Amniotic stem cell (primary cell): Measurements from ENCODE around the gene CLEC2A.

Source experiments
- DNase-seq: peaks from one replicate; lab custom pipeline; 2025; lab: John Stamatoyannopoulos, UW

CLEC2A gene

DNA sequence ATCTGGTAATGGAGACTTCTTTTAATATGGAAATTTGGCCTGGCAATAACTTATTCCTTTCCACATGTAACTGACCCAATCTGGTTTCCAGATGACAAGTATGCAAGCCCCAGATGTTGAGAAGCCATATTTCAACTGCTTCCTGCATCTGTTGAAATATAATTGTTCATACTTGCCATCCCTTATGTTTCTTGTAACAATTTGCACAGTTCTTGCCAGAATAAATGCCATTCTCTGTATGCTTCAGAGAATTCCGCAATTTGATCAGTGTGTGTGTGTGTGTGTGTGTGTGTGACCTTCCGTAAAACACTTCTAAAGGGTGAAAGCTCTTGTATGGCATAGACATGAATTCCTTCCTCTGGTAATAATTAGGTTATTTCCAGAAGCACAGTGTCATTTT lies 1.8 kb upstream of the CLEC2A start:
- no peak for DNase-seq

DNA sequence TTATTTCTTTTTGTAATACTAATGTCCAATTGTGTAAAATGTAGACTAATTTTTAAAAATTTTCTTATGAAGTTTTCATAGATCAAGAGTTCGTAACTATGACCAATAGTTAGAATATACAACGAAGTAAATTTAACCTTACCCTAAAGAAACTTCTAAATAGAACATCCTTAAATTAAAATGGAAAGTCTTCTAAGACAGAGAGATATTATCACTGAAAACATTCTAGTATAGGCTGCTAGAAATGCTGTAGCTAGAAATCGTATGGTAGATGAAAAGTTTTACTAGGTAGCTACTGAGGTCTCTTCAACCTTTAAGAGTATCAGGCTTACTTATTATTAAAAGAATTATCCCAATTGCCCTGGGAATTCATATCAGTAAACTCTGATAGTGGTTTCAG lies 925 bp downstream of the CLEC2A start:
- no peak for DNase-seq

DNA sequence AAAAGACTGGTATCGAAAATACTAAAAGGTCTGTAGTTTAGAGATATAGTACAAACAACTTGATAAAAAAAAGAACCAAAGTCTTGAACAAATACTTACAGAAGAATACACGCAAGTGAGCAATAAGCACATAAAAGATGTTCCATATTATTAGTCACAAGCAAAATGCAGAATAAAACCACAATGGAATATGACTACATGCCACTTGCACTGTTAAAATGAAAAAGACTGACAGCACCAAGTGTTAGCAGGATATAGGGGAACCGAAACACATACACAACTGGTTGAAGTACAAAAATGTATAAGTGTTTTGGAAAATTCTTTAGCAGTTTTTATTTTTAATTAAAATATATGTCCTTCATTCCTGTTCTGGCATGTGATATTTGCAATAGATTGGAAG lies 3.6 kb downstream of the CLEC2A start:
- no peak for DNase-seq

DNA sequence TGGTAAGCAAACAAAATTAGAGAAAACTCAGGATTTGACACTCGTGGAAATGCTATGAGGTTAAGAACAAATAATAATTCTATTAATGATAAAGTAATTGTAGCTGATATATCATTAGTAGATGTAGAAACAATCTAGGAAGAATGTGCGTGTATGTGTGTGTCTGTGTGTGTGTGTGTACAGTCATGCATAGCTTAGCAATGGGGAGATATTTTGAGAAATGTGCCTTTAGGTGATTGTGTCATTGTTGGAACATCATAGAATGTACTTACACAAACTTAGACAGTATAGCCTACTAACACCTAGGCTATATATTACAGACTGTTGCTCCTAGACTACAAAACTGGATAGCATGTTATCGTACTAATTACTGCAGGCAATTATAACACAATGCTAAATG lies 5.3 kb downstream of the CLEC2A start:
- no peak for DNase-seq

DNA sequence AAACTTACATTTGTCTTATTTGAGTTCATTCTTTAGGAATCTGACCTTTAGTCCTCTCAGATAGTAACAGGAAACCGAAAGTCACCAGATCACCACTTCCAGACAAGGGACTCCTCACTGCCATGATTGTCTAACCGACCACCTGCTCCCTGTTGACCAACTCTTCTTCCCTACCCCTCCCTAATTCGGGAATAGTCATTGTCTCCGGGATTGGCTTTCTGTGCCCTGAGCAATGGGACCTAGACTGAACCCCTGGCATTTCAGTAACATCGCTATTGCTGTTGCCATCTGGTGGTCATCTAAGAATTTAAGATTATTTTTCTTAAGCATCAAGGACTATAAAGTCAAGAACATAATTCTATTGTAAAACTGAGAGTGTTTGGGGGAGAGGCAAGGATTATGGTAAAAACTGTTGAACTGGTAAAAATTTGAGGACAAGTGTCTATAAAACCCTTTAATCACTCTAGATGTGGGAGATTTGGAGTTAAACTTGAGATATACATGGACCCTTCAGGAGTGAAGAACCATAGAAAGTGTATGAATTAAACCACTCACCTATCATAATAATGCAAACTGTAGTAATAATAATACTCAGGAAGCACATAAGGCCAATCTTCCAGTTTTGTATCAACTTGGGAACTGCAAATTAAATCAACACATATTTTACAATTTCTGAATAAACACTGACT lies 6.3 kb downstream of the CLEC2A start:
- peak; percentile 20 for DNase-seq

DNA sequence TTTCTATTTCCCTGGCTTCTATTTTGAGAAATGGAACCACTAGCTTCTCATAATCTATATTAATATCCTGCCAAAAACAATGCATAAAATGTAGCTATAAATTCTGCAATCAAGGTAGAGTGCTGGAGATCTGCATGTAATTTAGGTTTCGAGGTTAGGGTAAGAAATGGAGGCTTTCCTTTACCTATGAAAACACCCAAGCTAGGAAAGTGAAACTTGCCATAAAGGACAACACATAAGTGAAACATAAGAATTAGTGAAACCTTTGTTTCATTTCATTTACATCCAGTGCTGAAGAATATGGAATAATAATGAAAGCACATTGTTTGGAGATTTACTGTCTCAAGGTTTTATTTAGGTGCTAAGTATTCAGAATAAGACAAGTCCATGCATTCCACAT lies 9.7 kb downstream of the CLEC2A start:
- DNase-seq: no peak

DNA sequence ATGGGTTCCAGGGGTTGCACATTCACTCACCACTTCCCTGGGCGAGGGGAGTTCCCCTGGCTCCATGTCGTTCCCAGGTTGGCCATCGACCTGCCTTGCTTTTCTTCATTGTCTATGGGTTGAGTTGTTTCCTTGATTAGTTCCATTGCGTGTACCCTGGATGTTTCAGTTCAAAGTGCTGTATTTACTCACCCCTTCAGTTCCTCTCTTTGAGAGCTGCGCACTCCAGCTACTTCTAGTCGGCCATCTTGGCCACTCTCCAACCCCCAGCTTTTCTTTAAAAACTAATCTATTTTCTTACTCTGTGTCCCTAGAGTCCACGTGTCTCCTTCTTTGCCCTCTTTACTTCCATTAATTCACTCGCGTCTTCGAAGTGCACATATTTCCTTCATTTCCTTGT lies 11.7 kb downstream of the CLEC2A start:
- DNase-seq: no peak

DNA sequence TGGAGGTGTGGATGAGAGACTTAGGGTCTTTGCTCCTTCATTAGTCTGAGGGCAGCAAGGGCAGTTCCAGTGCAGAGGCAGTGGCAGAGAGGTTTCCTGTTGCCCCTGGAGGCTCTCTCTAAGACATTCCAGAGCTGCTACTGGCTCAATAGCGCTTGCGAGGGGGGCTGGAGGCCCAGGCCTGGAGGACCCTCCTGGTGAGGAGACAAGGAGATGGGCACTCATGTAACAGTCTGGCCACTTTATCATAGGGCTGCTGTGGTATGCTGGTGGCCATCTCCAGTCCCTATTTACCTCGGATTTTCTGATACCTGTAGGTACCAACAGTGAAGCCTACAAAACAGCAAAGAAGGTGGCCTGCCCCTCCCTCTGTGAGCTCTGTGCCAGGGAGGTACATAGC lies 12.7 kb downstream of the CLEC2A start:
- no peak for DNase-seq

DNA sequence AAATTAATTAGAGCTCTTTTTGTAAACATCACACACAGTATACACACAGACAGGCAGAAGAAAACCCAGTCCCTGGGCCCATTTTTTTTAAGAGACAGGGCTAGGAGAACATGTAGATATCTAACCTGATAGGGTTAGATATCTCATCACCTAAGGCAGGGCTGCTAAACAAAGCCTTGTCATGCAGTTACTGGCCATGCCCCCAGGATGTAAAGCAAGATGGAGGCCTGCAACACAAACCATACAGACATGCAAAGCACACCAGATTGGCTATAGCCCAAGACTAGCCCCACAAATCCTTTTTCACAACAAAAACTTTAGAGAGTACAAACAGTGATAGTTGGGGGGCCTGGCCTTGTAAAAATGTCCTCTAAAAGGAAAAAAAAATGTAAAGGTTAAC lies 20.5 kb downstream of the CLEC2A start:
- DNase-seq: no peak

DNA sequence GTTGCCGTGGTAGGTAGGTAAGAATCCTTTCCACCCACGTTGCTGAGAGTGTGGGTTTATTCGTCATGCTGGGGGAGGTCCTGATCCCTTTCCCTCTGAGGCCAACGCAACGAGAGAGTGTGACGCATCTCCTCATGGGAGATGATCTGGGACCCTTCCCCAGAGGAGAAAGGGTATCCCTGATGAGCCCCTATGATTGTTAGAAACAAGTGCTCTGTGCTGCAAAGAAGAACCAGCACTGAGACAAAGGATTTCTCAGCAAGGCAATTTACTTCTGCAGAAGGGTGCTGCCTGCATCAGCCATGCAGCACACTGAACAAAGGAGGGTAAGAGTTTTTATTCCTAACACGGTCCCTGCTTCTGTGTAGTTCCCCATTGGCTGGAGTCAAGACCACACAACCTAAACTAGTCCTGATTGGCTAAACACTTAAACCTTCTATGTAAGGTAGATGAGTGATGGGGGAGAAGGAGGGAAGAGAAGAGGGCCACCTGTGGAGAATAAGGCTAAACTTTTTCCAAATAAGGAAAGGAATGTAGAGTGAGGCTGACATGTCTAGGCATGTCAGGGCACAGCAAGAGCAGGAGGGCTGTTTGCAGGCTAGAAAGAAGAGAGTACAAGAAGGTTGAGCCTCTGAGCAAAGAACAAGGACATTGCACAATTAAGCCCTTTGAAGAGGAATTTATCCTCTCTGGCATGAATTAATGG lies 21.3 kb downstream of the CLEC2A start:
- DNase-seq: no peak

DNA sequence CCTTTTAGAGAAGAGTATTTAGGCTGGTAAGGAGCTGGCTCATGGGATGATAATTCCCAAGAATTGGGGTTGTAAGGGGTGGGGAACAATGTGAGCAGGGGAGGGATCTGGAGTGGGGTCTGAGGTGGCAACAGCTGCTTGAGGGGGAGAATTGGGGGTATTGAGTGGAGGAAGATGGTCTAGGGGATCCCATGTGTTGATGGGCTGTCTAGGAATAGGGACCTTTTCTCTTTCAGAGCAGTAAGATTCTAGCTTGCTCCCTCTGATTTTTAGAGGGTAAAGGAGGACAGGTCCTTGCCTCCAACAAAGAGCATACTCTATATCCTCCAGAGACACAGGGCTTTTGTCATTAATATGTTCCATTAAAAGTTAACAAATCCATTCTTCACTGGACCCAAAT lies 22.4 kb downstream of the CLEC2A start:
- DNase-seq: no peak

DNA sequence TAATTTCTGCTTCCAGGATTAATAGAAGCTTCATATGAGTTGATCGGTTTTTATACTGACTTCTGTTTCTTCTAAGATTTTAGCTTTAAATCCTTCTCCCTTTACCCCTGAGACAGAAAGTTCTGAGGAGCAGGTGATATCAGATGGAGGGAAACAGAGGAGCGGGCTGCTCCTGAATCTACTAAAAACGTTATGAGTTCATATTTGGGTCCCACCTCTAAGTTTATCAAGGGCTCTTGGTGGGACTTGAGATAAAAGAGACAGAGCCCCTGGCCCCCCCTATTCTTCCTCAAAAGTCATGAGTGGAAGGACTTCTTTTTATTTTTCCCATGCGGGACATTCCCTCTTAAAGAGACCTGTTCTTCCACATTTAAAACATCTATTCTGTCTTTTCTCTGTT lies 23.8 kb downstream of the CLEC2A start:
- no peak for DNase-seq

DNA sequence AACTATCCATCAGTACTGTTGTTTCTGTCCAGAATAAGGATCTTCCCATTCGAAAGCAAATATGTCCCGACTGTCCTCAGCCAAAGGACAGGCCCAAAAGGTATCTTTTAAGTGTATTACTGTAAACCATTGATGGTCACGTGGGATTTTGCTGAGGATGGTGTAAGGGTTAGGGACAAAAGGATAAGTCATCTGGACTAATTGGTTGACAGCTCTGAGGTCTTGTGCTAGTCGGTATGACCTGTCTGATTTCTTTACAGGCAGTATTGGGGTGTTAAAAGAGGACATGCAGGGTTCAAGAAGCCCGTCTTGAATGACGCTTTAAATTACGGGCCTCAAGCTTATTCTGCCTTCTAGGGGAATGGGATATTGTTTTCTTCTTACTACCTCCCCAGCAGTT lies 24.4 kb downstream of the CLEC2A start:
- DNase-seq: no peak

DNA sequence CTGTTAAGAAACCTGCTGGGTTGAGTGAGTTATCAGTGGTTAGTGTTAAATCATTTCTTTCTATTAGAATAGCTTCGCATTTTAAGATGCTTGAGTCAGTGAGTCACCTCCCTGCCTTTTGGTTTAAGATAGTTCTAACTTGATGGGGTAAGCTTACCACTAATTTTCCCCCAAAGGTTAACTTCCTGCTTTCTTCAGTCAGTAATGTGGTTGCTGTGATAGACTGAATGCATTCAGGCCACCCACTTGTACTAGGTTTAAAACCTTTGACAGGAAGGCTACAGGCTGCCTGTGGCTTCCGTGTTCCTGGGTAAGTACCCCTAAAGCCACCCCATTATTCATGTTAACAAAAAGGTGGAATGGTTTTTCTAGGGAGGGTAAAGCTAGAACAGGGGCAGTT lies 25.3 kb downstream of the CLEC2A start:
- DNase-seq: no peak

DNA sequence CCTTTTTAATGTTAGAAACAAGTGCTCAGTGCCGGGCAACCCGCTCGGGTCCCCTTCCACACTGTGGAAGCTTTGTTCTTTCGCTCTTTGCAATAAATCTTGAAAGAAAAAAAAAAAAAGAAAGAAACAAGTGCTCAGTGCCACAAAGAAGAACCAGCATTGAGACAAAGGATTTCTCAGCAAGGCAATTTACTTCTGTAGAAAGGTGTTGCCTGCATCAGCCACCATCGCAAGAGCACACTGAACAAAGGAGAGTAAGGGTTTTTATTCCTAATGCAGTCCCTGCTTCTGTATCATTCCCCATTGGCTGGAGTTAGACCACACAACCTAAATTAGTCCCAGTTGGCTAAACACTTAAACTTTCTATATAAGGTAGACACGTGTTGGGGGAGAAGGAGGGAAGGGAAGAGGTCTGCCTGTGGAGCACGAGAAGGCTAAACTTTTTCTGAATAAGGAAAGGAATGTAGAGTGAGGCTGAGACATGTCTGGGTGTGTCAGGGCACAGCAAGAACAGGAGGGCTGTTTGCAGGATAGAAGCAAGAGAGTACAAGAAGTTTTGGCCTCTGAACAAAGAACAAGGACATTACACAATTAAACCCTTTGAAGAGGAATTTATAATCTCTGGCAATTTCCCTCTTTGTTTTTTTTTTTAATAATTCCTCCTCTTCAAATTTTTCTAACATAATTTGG lies 29.5 kb downstream of the CLEC2A start:
- DNase-seq: no peak

DNA sequence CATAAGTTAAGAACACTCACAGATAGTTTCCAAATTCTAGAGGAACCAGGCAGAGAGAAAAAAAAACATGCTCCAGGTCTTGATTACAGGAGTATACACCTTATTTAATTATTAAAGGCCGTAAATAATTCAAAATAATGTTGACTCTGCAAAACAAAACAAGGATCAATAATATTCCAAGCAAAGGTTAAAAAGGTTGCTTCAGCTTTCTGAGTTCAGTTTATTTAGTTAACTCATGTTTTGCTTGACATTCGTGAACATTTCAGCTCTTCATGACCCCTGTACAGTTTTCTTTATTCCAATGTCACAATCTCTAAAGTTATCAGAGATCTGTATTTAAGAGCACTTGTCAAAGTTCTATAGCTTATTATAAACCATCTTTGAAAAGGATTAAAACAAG lies 31.2 kb downstream of the CLEC2A start:
- DNase-seq: no peak

DNA sequence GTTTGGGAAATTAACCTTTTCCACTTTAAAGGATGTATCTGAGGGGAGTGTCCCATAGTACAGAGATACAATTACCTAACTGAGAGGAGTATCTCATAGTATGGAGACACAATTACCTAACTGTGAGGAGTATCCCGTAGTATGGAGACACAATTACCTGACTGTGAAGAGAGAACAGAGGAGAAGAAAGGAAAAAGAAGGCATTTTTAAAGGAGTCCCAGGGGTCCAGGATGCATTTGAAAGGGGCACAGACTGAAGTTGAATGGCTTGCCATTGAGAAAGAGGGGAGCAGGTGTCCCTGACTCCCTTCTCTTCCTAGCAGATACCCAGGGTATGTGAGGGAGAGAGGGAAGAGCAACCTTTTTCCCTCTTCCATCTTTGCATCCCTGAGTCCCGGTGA lies 33.0 kb downstream of the CLEC2A start:
- DNase-seq: no peak

DNA sequence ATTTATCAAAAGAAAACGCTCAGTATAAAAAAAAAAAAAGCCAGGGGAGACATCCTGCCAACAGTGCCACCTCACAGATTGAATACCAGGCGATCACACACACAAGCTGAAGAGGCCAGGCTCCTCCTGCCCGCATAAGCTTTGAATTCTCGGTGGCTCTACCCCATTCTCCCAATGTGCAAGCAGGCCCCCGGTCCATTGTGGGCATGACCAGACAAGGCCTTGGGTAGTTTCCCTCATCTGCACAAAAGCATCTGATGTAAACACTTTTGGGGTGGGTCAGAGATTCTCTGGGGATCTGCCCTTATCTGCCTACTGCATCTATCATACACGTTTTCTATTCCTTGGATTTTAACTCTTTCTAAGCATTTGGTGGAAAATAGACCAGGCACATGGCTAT lies 34.6 kb downstream of the CLEC2A start:
- DNase-seq: no peak

DNA sequence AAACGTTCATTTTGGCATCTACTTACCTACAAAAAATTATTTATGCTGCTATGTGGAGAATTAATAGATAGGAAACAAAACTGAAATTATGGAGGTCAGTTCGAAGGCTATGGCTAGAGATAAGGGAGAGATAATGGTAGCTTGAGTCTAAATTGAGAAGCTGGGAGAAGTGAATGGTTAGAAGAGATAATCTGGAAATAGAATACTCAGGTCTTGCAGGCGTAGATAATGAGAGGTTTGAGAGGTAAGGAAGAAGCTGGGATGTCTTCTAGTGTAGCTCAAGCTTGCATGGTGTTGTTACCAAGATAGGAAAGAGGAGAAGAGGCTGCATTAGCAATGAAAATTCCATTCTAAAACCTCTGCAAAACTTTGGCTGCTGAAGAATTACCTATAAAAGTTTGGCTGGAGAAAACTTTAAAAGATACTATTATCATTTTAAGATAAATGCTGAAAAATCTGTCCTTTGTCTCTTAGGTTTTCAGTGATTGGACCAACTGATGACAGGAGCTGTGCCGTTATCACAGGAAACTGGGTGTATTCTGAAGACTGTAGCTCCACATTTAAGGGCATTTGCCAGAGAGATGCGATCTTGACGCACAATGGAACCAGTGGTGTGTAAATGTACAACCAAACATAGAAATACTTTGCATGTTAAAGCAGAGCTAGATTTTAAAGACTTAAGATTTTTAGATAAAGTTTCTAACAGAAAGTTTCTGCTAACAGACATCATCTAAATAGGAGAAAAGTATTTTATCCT lies 36.8 kb downstream of the CLEC2A start:
- no peak for DNase-seq

DNA sequence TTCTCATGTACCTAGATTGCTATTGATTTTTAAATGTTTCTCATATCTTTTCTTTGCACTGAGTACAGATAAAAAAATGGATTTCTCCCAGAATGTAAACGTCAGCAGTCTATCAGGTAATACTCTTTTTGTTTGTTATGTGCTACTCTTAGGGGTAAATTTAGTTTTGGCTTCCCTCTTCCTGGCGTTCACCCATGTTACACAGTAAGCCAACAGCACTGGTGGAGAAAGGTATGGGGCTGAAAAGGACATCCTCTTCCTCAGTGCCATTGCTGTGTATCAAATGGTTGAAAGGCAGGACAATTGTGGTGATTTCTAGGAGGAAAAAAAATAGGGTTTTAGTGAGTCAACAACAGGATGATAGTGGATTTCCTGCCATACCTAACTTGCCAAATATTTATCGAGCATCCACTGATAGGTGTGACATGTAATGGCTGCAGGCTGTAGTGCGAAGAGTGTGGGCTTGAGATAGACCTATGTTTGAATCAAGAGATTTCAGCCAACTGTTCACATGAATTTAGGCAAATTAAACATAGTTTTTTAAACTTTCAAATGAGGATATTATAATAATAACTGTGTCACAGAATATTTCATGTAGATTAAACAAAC lies 43.4 kb downstream of the CLEC2A start:
- DNase-seq: no peak

DNA sequence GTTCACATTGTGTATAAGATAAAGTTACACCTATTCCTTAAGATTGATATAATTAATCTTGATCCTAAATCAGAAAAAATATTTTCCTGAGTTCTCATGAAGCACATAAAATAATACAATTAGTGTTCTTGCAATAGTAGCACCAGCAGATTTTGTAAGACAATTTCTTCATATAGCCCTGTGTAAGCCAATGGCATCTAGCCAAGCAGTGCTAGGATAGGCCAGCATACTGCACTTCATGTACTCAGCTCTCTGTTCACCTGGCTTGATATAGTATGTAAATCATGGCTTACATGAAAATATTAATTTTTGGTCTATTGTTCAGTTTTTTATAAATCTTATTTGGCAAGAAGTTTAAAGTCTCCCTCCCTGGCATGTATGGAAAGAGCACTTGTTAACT lies 49.0 kb downstream of the CLEC2A start:
- no peak for DNase-seq

DNA sequence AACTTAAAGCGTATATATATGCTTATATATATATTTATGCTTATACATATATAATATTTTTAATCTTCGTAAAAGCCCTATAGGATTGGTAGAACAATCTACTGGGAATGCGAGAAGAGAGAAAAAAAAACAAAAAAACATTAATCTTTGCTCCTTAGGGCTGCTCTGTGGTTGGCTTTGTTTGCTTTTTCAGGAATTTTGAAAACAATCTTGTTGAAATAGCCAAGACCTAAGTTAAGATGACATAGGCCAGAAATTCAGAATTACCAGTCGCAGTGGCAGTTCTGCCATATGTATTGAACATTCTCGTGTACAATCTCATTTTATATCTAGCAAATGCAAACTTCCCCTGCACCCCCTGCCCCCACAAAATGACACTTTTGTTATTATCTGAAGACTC lies 50.2 kb downstream of the CLEC2A start:
- no peak for DNase-seq
